Neural cell (in vitro differentiated cells): ENCODE measurements around the gene UMAD1. TPM values are rescaled to one million over a fixed set of nuclear protein-coding genes. Genes with fewer than 3 reads are reported as not detected.
"Not testable (repeated sequence)": the region's sequence is repeated elsewhere in the genome, so short reads cannot be mapped to it uniquely, and the experiment has no call there.

ENCODE experiments used
- H2AFZ ChIP-seq: fragments of 200-600, 300-800 bp; sonication (generic), shearing (Covaris generic); 2 replicates; pipeline ENCODE4 v1.6.0; 2014; ENCODE audit warnings: low read depth, mild to moderate bottlenecking, antibody characterized with exemption, low read length, moderate library complexity
- H3F3A ChIP-seq: fragments of 200-600 bp; shearing (Covaris generic); 2 replicates; pipeline ENCODE4 v1.6.1; 2016; ENCODE audit warnings: mild to moderate bottlenecking, moderate library complexity, mixed read lengths, antibody characterized with exemption, low read length; ENCODE audit not compliant: insufficient read depth, poor library complexity, severe bottlenecking
- H3K27ac ChIP-seq: fragments of 200-600, 300-800 bp; sonication (generic), shearing (Covaris generic); 2 replicates; pipeline ENCODE4 v1.5.1; 2014; ENCODE audit warnings: mild to moderate bottlenecking, low read length, moderate library complexity
- H3K27me3 ChIP-seq: fragments of 300-800, 200-600 bp; sonication (generic), shearing (Covaris generic); 2 replicates; pipeline ENCODE4 v1.6.0; 2014; ENCODE audit warnings: mild to moderate bottlenecking, low read depth, low read length, moderate library complexity; ENCODE audit not compliant: insufficient read depth
- H3K36me3 ChIP-seq: fragments of 300-800, 200-600 bp; sonication (generic), shearing (Covaris generic); 2 replicates; pipeline ENCODE4 v1.5.1; 2014; ENCODE audit warnings: mild to moderate bottlenecking, antibody characterized with exemption, low read length, moderate library complexity; ENCODE audit not compliant: insufficient read depth
- H3K4me2 ChIP-seq: fragments of 300-800, 200-600 bp; sonication (generic), shearing (Covaris generic); 2 replicates; pipeline ENCODE4 v1.6.0; 2014; ENCODE audit warnings: mild to moderate bottlenecking, low read length
- H3K4me3 ChIP-seq: fragments of 300-800, 200-600 bp; sonication (generic), shearing (Covaris generic); 2 replicates; pipeline ENCODE4 v1.5.1; 2014; ENCODE audit warnings: mild to moderate bottlenecking, low read length, moderate library complexity
- H3K79me2 ChIP-seq: fragments of 200-600 bp; shearing (Covaris generic); replicated peaks from 2 replicates; pipeline ENCODE4 v1.6.0; 2014; ENCODE audit warnings: mild to moderate bottlenecking, low read length, moderate library complexity; ENCODE audit not compliant: insufficient read depth
- H3K9ac ChIP-seq: fragments of 300-800, 200-600 bp; sonication (generic), shearing (Covaris generic); 2 replicates; pipeline ENCODE4 v1.6.1; 2016; ENCODE audit warnings: mild to moderate bottlenecking, low read length, mixed read lengths
- H3K9me2 ChIP-seq: fragments of 200-600 bp; shearing (Covaris generic); 2 replicates; pipeline ENCODE4 v1.6.1; 2016; ENCODE audit warnings: mild to moderate bottlenecking, low read length, mixed read lengths; ENCODE audit not compliant: insufficient read depth
- H3K9me3 ChIP-seq: fragments of 200-600, 300-800 bp; sonication (generic), shearing (Covaris generic); 2 replicates; pipeline ENCODE4 v1.6.1; 2016; ENCODE audit warnings: mild to moderate bottlenecking, mixed run types, low read length, moderate library complexity, mixed read lengths
- H4K20me1 ChIP-seq: fragments of 200-600 bp; shearing (Covaris generic); 2 replicates; pipeline ENCODE4 v1.6.1; 2016; ENCODE audit warnings: mild to moderate bottlenecking, mixed run types; ENCODE audit not compliant: insufficient read depth
- EP300 ChIP-seq: fragments of 450-650 bp; conservative IDR thresholded peaks from 2 replicates; pipeline ENCODE4 v1.6.1; 2014; ENCODE audit warnings: antibody characterized with exemption, mild to moderate bottlenecking, moderate library complexity; ENCODE audit not compliant: poor library complexity, severe bottlenecking
- EZH2 ChIP-seq: fragments of 200-600, 300-800 bp; shearing (Covaris generic), sonication (generic); IDR thresholded peaks from 2 replicates; pipeline ENCODE4 v1.6.1; 2014; ENCODE audit warnings: antibody characterized with exemption, low read length, borderline replicate concordance, mild to moderate bottlenecking; ENCODE audit not compliant: insufficient read depth, poor library complexity, severe bottlenecking
- MXI1 ChIP-seq: fragments of 450-650 bp; conservative IDR thresholded peaks from 2 replicates; pipeline ENCODE4 v1.6.1; 2014; ENCODE audit warnings: antibody characterized with exemption, mild to moderate bottlenecking; ENCODE audit not compliant: poor library complexity, severe bottlenecking
- POLR2AphosphoS5 ChIP-seq: IDR thresholded peaks from 2 replicates; pipeline ENCODE4 v1.6.1; 2012
- RAD21 ChIP-seq: fragments of 450-650 bp; conservative IDR thresholded peaks from 2 replicates; pipeline ENCODE4 v1.6.1; 2014; ENCODE audit warnings: antibody characterized with exemption, mild to moderate bottlenecking, moderate library complexity
- REST ChIP-seq: IDR thresholded peaks from 2 replicates; pipeline ENCODE4 v1.6.1; 2012; ENCODE audit warnings: borderline replicate concordance
- SMC3 ChIP-seq: fragments of 450-650 bp; conservative IDR thresholded peaks from 2 replicates; pipeline ENCODE4 v1.6.1; 2014; ENCODE audit warnings: antibody characterized with exemption, mild to moderate bottlenecking, moderate library complexity; ENCODE audit not compliant: poor library complexity
- TAF1 ChIP-seq: IDR thresholded peaks from 2 replicates; pipeline ENCODE4 v1.6.1; 2012; ENCODE audit warnings: low read depth
- polyA plus RNA-seq: library from polyadenylated mRNA; depleted of rRNA; stranded (reverse); fragments of >200 nt; gene quantifications from 2 replicates; pipeline ENCODE4 v1.2.3, GENCODE V29; 2014
- TF ChIP-seq, protein P1 (sequence below): fragments of 450-650 bp; IDR thresholded peaks from 2 replicates; pipeline ENCODE4 v1.5.1; 2014; ENCODE audit warnings: antibody characterized with exemption, mild to moderate bottlenecking, moderate library complexity; ENCODE audit not compliant: poor library complexity, severe bottlenecking

The UMAD1 gene
- polyA plus RNA-seq, 1 donor from 2014 or later, result 14.7 TPM

DNA sequence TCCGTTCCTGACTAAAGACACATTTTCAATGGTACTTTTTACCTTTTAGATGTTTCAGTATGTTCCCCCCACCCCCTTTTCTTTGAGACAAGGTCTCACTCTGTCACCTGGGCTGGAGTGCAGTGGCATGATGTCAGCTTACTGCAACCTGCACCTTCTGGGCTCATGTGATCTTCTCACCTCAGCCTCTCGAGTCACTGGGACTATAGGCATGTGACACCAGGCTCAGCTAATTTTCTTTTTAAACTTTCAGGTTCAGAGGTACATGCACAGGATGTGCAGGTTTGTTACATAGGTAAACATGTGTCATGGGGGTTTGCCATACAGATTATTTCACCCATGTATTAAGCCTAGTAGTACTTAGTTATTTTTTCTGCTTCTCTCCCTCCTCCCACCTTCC is 177.2 kb downstream of the UMAD1 start:
- Histone ChIP-seq H3K9ac (no peak overlapping the region), H3K4me3 (no peak overlapping the region), H3K4me2 (no peak overlapping the region), H2AFZ (no peak overlapping the region), H4K20me1 (no peaks in the 10 kb centered on the region), H3K9me3 (no peaks in the 10 kb centered on the region), H3K36me3 (no peaks in the 10 kb centered on the region), H3K9me2 (no peaks in the 10 kb centered on the region), H3K27ac (no peak overlapping the region), H3K79me2 (no peaks in the 10 kb centered on the region), H3F3A (no peaks in the 10 kb centered on the region), H3K27me3 (no peaks in the 10 kb centered on the region)
- TF ChIP-seq REST (no peak), SMC3 (no peak), POLR2AphosphoS5 (no peak), TAF1 (no peak), EZH2 (no peak), MXI1 (no peak), RAD21 (no peak)

GRCh38 chr7:7818179-7818578 is 177.6 kb downstream of the UMAD1 start:
- not testable (repeated sequence) for H3K9me3 ChIP-seq, H2AFZ ChIP-seq, H3F3A ChIP-seq, H3K36me3 ChIP-seq, H3K27ac ChIP-seq, H3K27me3 ChIP-seq, H3K9me2 ChIP-seq, H3K9ac ChIP-seq, H3K79me2 ChIP-seq, H3K4me3 ChIP-seq, H4K20me1 ChIP-seq, H3K4me2 ChIP-seq

GRCh38 chr7:7819442-7820247 is 179.1 kb downstream of the UMAD1 start:
- H3K79me2 ChIP-seq, result no peaks in the 10 kb centered on the region
- TF ChIP-seq MXI1 (no peak), TAF1 (no peak), EZH2 (no peak), SMC3 (no peak), REST (no peak), RAD21 (no peak), EP300 (no peak), POLR2AphosphoS5 (no peak)
- TF ChIP-seq, protein P1, sequence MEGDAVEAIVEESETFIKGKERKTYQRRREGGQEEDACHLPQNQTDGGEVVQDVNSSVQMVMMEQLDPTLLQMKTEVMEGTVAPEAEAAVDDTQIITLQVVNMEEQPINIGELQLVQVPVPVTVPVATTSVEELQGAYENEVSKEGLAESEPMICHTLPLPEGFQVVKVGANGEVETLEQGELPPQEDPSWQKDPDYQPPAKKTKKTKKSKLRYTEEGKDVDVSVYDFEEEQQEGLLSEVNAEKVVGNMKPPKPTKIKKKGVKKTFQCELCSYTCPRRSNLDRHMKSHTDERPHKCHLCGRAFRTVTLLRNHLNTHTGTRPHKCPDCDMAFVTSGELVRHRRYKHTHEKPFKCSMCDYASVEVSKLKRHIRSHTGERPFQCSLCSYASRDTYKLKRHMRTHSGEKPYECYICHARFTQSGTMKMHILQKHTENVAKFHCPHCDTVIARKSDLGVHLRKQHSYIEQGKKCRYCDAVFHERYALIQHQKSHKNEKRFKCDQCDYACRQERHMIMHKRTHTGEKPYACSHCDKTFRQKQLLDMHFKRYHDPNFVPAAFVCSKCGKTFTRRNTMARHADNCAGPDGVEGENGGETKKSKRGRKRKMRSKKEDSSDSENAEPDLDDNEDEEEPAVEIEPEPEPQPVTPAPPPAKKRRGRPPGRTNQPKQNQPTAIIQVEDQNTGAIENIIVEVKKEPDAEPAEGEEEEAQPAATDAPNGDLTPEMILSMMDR, result no peak
- no peaks in the 10 kb centered on the region for H3K36me3 ChIP-seq

More at GRCh38 chr7:7819442-7820247, 179.1 kb downstream of the UMAD1 start:
- Histone ChIP-seq H3K4me3 (no peak overlapping the region), H3F3A (no peaks in the 10 kb centered on the region), H3K4me2 (no peak overlapping the region), H3K9me2 (no peaks in the 10 kb centered on the region), H3K27me3 (no peaks in the 10 kb centered on the region), H3K27ac (no peak overlapping the region), H4K20me1 (no peaks in the 10 kb centered on the region), H2AFZ (no peak overlapping the region), H3K9me3 (no peaks in the 10 kb centered on the region), H3K9ac (no peak overlapping the region)
